Measurements from ENCODE around the gene S100A11.

DNA sequence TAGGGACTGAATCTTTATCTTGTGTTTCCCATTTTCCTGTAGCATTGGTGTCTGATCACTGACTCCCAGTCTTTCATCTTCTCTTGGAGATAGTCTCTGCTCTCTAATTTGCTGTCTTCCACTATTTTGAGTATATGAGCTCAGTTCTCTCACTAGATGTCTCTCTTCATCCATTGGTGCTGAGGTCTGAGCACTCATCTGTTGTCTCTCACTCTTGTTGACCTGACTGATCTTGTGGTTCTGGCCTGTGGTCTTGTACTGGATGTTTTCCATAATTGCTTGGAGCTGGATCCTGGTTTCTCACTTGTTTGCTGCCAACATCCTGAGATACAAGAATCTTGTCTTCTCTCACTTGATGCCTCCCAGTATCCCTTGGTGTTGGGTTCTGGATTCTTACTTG lies 25.1 kb upstream of the S100A11 start:
- TF ChIP-seq, protein P1, sequence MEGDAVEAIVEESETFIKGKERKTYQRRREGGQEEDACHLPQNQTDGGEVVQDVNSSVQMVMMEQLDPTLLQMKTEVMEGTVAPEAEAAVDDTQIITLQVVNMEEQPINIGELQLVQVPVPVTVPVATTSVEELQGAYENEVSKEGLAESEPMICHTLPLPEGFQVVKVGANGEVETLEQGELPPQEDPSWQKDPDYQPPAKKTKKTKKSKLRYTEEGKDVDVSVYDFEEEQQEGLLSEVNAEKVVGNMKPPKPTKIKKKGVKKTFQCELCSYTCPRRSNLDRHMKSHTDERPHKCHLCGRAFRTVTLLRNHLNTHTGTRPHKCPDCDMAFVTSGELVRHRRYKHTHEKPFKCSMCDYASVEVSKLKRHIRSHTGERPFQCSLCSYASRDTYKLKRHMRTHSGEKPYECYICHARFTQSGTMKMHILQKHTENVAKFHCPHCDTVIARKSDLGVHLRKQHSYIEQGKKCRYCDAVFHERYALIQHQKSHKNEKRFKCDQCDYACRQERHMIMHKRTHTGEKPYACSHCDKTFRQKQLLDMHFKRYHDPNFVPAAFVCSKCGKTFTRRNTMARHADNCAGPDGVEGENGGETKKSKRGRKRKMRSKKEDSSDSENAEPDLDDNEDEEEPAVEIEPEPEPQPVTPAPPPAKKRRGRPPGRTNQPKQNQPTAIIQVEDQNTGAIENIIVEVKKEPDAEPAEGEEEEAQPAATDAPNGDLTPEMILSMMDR (IDR thresholded peaks at IDR 0.05; ENCODE audit: low read depth, low read length): no peak
- TF ChIP-seq EZH2phosphoT487 (IDR thresholded peaks at IDR 0.05; ENCODE audit: low read depth): no peak

Data from OCI-LY3 (cell line).